ENCODE results near the gene TMEM184B.
"Not testable (repeated sequence)": the region's sequence is repeated elsewhere in the genome, so short reads cannot be mapped to it uniquely, and the experiment has no call there.

Gene TMEM184B

GRCh38 chr22:38249803-38250642 is 22.8 kb downstream of the TMEM184B start:
- in situ Hi-C loops (cut with MboI; ENCODE audit: low sequenced_read_pairs) = no loop called here

GRCh38 chr22:38249301-38249700 is 23.5 kb downstream of the TMEM184B start:
- in situ Hi-C loops (cut with MboI; ENCODE audit: low sequenced_read_pairs) = no loop called here

GRCh38 chr22:38248280-38248679 is 24.5 kb downstream of the TMEM184B start:
- in situ Hi-C loops (cut with MboI; ENCODE audit: low sequenced_read_pairs) = no loop called here

- in situ Hi-C loops (cut with MboI; ENCODE audit: low sequenced_read_pairs) = no loop called here
Measured at GRCh38 chr22:38247713-38248112, 25.1 kb downstream of the TMEM184B start.

GRCh38 chr22:38246692-38247091 is 26.1 kb downstream of the TMEM184B start:
- in situ Hi-C loops (cut with MboI; ENCODE audit: low sequenced_read_pairs) = no loop called here

- in situ Hi-C loops (cut with MboI; ENCODE audit: low sequenced_read_pairs) = no loop called here
Measured at GRCh38 chr22:38246046-38246658, 26.7 kb downstream of the TMEM184B start.

GRCh38 chr22:38244106-38244505 is 28.7 kb downstream of the TMEM184B start:
- in situ Hi-C loops (cut with MboI; ENCODE audit: low sequenced_read_pairs) = no loop called here

- in situ Hi-C loops (cut with MboI; ENCODE audit: low sequenced_read_pairs) = no loop called here
Measured at GRCh38 chr22:38243007-38243765, 29.6 kb downstream of the TMEM184B start.

GRCh38 chr22:38240734-38241252 is 32.0 kb downstream of the TMEM184B start:
- in situ Hi-C loops (cut with MboI; ENCODE audit: low sequenced_read_pairs) = no loop called here

- in situ Hi-C loops (cut with MboI; ENCODE audit: low sequenced_read_pairs) = no loop called here
Measured at GRCh38 chr22:38239101-38239761, 33.6 kb downstream of the TMEM184B start.

- in situ Hi-C loops (cut with MboI; ENCODE audit: low sequenced_read_pairs) = no loop called here
Measured at GRCh38 chr22:38238519-38239071, 34.2 kb downstream of the TMEM184B start.

GRCh38 chr22:38236786-38237185 is 36.0 kb downstream of the TMEM184B start:
- in situ Hi-C loops (cut with MboI; ENCODE audit: low sequenced_read_pairs) = no loop called here

- in situ Hi-C loops (cut with MboI; ENCODE audit: low sequenced_read_pairs) = no loop called here
Measured at GRCh38 chr22:38235240-38235850, 37.5 kb downstream of the TMEM184B start.

GRCh38 chr22:38233856-38234255 is 39.0 kb downstream of the TMEM184B start:
- in situ Hi-C loops (cut with MboI; ENCODE audit: low sequenced_read_pairs) = not testable (repeated sequence)

GRCh38 chr22:38233427-38233826 is 39.4 kb downstream of the TMEM184B start:
- in situ Hi-C loops (cut with MboI; ENCODE audit: low sequenced_read_pairs) = no loop called here

- in situ Hi-C loops (cut with MboI; ENCODE audit: low sequenced_read_pairs) = no loop called here
Measured at GRCh38 chr22:38232196-38232595, 40.6 kb downstream of the TMEM184B start.

GRCh38 chr22:38230916-38231315 is 41.9 kb downstream of the TMEM184B start:
- in situ Hi-C loops (cut with MboI; ENCODE audit: low sequenced_read_pairs) = no loop called here

- in situ Hi-C loops (cut with MboI; ENCODE audit: low sequenced_read_pairs) = no loop called here
Measured at GRCh38 chr22:38230108-38230825, 42.5 kb downstream of the TMEM184B start.

Measured in hTERT RPE-1 (cell line).